Measurements from ENCODE around the gene EFHD2. TPM values are rescaled to one million over a fixed set of nuclear protein-coding genes. Genes with fewer than 3 reads are reported as not detected.

The EFHD2 gene
- total and polyA plus RNA-seq, 2 experiments from 2014 or later, result 49.9 to 53.1 TPM

DNA sequence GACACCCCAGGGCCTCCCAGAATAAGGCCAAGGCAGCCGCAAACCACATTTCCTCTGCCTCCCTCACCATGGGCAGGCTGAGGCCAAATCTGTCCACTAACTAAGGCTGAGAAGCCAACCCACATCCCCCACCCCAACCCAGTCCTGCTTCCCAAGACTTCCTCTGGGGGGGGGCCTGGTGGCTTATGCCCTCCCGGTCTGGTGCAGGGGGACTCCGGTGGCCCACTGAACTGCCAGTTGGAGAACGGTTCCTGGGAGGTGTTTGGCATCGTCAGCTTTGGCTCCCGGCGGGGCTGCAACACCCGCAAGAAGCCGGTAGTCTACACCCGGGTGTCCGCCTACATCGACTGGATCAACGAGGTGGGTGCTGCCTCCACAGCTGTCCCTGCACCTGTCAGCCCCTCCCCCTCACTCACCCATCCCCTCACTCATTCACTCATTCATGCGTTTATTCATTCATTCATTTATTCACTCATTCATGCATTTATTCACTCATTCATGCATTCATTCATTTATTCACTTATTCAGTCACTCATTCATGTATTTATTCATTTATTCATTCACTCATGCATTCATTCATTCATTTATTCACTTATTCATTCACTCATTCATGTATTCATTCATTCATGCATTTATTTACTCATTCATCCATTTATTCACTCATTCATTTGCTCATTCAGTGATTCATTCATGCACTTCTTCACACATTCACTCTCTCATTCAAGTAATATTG, 35.9 kb downstream of the EFHD2 start:
- Histone ChIP-seq H3F3A (ENCODE audit: insufficient read depth) (no peaks in the 10 kb centered on the region), H3K9me3 (ENCODE audit: low read depth) (no peaks in the 10 kb centered on the region), H3K4me3 (no peak overlapping the region), H3K27ac (no peak overlapping the region), H3K4me2 (ENCODE audit: unreplicated experiment) (no peak overlapping the region), H3K4me1 (ENCODE audit: insufficient read depth) (no peaks in the 10 kb centered on the region), H3K79me2 (ENCODE audit: insufficient read depth) (no peaks in the 10 kb centered on the region), H3K9me2 (ENCODE audit: insufficient read depth) (no peaks in the 10 kb centered on the region), H3K9ac (no peak overlapping the region), H2AFZ (no peak overlapping the region), H3K36me3 (ENCODE audit: low read depth) (no peaks in the 10 kb centered on the region), H3K27me3 (replicated peaks; ENCODE audit: insufficient read depth) (no peaks in the 10 kb centered on the region), H4K20me1 (ENCODE audit: insufficient read depth) (no peaks in the 10 kb centered on the region)
- TF ChIP-seq EZH2phosphoT487 (IDR thresholded peaks at IDR 0.05; ENCODE audit: insufficient read depth, low read depth) (no peak), EZH2 (IDR thresholded peaks at IDR 0.05; ENCODE audit: insufficient read depth, poor library complexity, severe bottlenecking) (no peak)
- in situ Hi-C loops (cut with MboI), result loop anchor here (25.0 kb wide), 1 partner anchor 308 kb away; no protein-coding TSS in a partner anchor
- DNase-seq, result no peak
- 86 to 90% methylated on average over 13 to 14 of the region's 14 CpGs for WGBS, 2 experiments (ENCODE audit: low coverage in 1 of 2, low lambda C conversion rate in 2 of 2, missing lambda C conversion rate in 2 of 2)

- 74 to 85% methylated on average over 2 to 3 of the region's 4 CpGs for WGBS, 2 experiments (ENCODE audit: low coverage in 1 of 2, low lambda C conversion rate in 2 of 2, missing lambda C conversion rate in 2 of 2)
- no peak overlapping the region for H3K4me3 ChIP-seq
Measured at GRCh38 chr1:15446212-15446611, 36.5 kb downstream of the EFHD2 start.

DNA sequence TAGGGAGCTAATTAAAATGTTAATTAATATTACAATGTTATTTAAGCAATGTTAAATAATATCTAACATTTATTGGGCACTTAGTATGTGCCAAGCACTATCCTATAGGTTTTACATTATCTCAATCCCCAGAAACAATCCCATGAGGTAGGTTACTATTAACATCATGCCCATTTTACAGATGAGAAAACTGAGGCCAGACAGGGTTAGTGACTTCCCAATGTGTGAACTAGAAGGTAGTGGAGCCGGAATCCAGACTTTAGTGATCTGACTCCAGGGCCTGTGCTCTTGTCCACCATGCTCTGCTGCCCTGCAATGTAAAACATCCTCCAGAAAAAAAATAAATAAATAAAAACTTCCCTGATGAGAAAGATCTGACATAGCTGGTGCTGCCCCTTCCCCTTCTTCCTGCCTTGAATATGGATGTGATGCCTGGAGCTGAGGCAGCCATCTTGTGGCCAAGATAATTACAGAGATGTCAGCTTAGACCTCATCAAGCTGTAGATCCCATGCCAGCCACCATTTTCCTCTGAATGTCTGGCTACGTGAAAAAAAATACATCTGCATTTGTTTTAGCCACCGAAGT, 39.3 kb downstream of the EFHD2 start:
- in situ Hi-C loops (cut with MboI), result loop anchor here (25.0 kb wide), 1 partner anchor 312 kb away; no protein-coding TSS in a partner anchor
- H2AFZ ChIP-seq, result no peak overlapping the region
- WGBS, 2 experiments (ENCODE audit: low coverage in 1 of 2, low lambda C conversion rate in 2 of 2, missing lambda C conversion rate in 2 of 2), result 32% methylated on average over 3 of the region's 3 CpGs
- H4K20me1 ChIP-seq (ENCODE audit: insufficient read depth), result no peaks in the 10 kb centered on the region
- no peaks in the 10 kb centered on the region for H3K27me3 ChIP-seq (replicated peaks; ENCODE audit: insufficient read depth)
- no peaks in the 10 kb centered on the region for H3K79me2 ChIP-seq (ENCODE audit: insufficient read depth)
- no peak overlapping the region for H3K4me3 ChIP-seq
- H3K9me3 ChIP-seq (ENCODE audit: low read depth), result no peaks in the 10 kb centered on the region
- H3K36me3 ChIP-seq (ENCODE audit: low read depth), result no peaks in the 10 kb centered on the region
- H3K4me1 ChIP-seq (ENCODE audit: insufficient read depth), result peaks cover under 1% of the 10 kb centered on the region; the same call in 1 of the 2 replicates
- H3K9ac ChIP-seq, result no peak overlapping the region
- H3K4me2 ChIP-seq (ENCODE audit: unreplicated experiment), result no peak overlapping the region
- no peak for DNase-seq
- H3K9me2 ChIP-seq (ENCODE audit: insufficient read depth), result no peaks in the 10 kb centered on the region
- TF ChIP-seq EZH2phosphoT487 (IDR thresholded peaks at IDR 0.05; ENCODE audit: insufficient read depth, low read depth), result no peak
- TF ChIP-seq EZH2 (IDR thresholded peaks at IDR 0.05; ENCODE audit: insufficient read depth, poor library complexity, severe bottlenecking), result no peak
- H3F3A ChIP-seq (ENCODE audit: insufficient read depth), result no peaks in the 10 kb centered on the region
- no peak overlapping the region for H3K27ac ChIP-seq

More at GRCh38 chr1:15446212-15446611, 36.5 kb downstream of the EFHD2 start:
- Histone ChIP-seq H3K4me1 (ENCODE audit: insufficient read depth) (no peaks in the 10 kb centered on the region), H3K36me3 (ENCODE audit: low read depth) (no peaks in the 10 kb centered on the region), H3K79me2 (ENCODE audit: insufficient read depth) (no peaks in the 10 kb centered on the region), H4K20me1 (ENCODE audit: insufficient read depth) (no peaks in the 10 kb centered on the region), H3K27me3 (replicated peaks; ENCODE audit: insufficient read depth) (no peaks in the 10 kb centered on the region), H3F3A (ENCODE audit: insufficient read depth) (no peaks in the 10 kb centered on the region), H3K9me2 (ENCODE audit: insufficient read depth) (no peaks in the 10 kb centered on the region), H3K4me2 (ENCODE audit: unreplicated experiment) (no peak overlapping the region), H3K9ac (no peak overlapping the region), H2AFZ (no peak overlapping the region), H3K27ac (no peak overlapping the region), H3K9me3 (ENCODE audit: low read depth) (no peaks in the 10 kb centered on the region)
- TF ChIP-seq EZH2phosphoT487 (IDR thresholded peaks at IDR 0.05; ENCODE audit: insufficient read depth, low read depth) (no peak), EZH2 (IDR thresholded peaks at IDR 0.05; ENCODE audit: insufficient read depth, poor library complexity, severe bottlenecking) (no peak)
- no peak for DNase-seq
- in situ Hi-C loops (cut with MboI), result loop anchor here (25.0 kb wide), 1 partner anchor 309 kb away; no protein-coding TSS in a partner anchor

DNA sequence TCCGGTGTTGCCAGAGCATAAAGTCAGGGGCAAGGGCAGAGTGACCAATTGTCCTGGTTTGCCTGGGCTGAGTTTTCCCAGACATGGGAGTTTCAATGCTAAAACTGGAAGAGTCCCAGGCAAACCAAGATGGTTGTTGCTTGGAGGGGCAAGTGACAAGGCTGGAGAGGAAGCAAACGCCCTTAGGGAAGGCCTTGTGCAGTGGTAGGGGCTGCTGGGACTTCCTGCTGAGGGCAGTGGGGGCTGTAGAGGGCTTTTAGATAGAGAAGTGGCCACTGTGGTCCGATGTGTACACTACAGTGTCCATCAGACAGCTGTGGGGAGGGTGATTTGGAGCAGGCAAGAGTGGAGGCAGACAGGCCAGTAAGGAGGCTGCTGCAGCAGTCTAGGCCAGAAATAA, 39.9 kb downstream of the EFHD2 start:
- Histone ChIP-seq H2AFZ (no peak overlapping the region), H3K9me3 (ENCODE audit: low read depth) (no peaks in the 10 kb centered on the region), H3K4me1 (ENCODE audit: insufficient read depth) (peaks cover 7% of the 10 kb centered on the region), H3K27ac (no peak overlapping the region), H3K4me2 (ENCODE audit: unreplicated experiment) (no peak overlapping the region), H3K79me2 (ENCODE audit: insufficient read depth) (no peaks in the 10 kb centered on the region), H3K36me3 (ENCODE audit: low read depth) (no peaks in the 10 kb centered on the region), H4K20me1 (ENCODE audit: insufficient read depth) (no peaks in the 10 kb centered on the region), H3K27me3 (replicated peaks; ENCODE audit: insufficient read depth) (no peaks in the 10 kb centered on the region), H3K9ac (no peak overlapping the region), H3K4me3 (no peak overlapping the region), H3K9me2 (ENCODE audit: insufficient read depth) (no peaks in the 10 kb centered on the region), H3F3A (ENCODE audit: insufficient read depth) (no peaks in the 10 kb centered on the region)
- in situ Hi-C loops (cut with MboI), result loop anchor here (25.0 kb wide), 1 partner anchor 312 kb away; no protein-coding TSS in a partner anchor
- no peak for TF ChIP-seq EZH2phosphoT487 (IDR thresholded peaks at IDR 0.05; ENCODE audit: insufficient read depth, low read depth)
- no peak for TF ChIP-seq EZH2 (IDR thresholded peaks at IDR 0.05; ENCODE audit: insufficient read depth, poor library complexity, severe bottlenecking)
- no peak for DNase-seq
- 68 to 69% methylated on average over 3 of the region's 3 CpGs for WGBS, 2 experiments (ENCODE audit: low coverage in 1 of 2, low lambda C conversion rate in 2 of 2, missing lambda C conversion rate in 2 of 2)
